Erythroblast (primary cell): ENCODE data around the gene ING4.
A peak's percentile ranks its signal among the peaks of the same experiment; 100 is the strongest.

ENCODE experiments used
- DNase-seq, 2 experiments: peaks; one replicate each; lab custom pipeline; 2025; lab: John Stamatoyannopoulos, UW
- GATA1 ChIP-seq: IDR thresholded peaks from 2 replicates; pipeline ENCODE4 v1.6.1; 2011; ENCODE audit warnings: low read depth, mild to moderate bottlenecking, control low read depth, low read length, moderate library complexity
- POLR2A ChIP-seq: IDR thresholded peaks from 2 replicates; pipeline ENCODE4 v1.6.1; 2011; ENCODE audit warnings: mild to moderate bottlenecking, low read length

The ING4 gene

GRCh38 chr12:6695313-6696045 is 32.6 kb upstream of the ING4 start:
- no peak for DNase-seq

GRCh38 chr12:6694701-6695100 is 31.8 kb upstream of the ING4 start:
- TF ChIP-seq POLR2A (no peak), GATA1 (no peak)

More at GRCh38 chr12:6695313-6696045, 32.6 kb upstream of the ING4 start:
- TF ChIP-seq GATA1 (no peak), POLR2A (no peak)

GRCh38 chr12:6693832-6694355 is 31.0 kb upstream of the ING4 start:
- TF ChIP-seq GATA1 (no peak), POLR2A (no peak)
- no peak for DNase-seq

More at GRCh38 chr12:6694701-6695100, 31.8 kb upstream of the ING4 start:
- no peak for DNase-seq

GRCh38 chr12:6692888-6693287 is 30.0 kb upstream of the ING4 start:
- no peak for DNase-seq
- TF ChIP-seq GATA1, result no peak
- TF ChIP-seq POLR2A, result no peak

- TF ChIP-seq GATA1, result no peak
- TF ChIP-seq POLR2A, result no peak
- DNase-seq, result no peak
These were observed 28.6 kb upstream of the ING4 start for GRCh38 chr12:6691473-6691872.

- TF ChIP-seq GATA1 (no peak), POLR2A (peak; percentile 92)
- peak; percentile 98 to 99 for DNase-seq
These were observed 26.3 kb upstream of the ING4 start, which contains the start of gene ZNF384 for GRCh38 chr12:6688999-6689882. ZNF384 (minus strand) TSS chr12:6689375; CDS start chr12:6679520, 9,855 bp downstream.

GRCh38 chr12:6688543-6688998 is 25.7 kb upstream of the ING4 start:
- TF ChIP-seq GATA1, result no peak
- TF ChIP-seq POLR2A, result no peak
- DNase-seq, result peak; percentile 69 to 72

- no peak for DNase-seq
- TF ChIP-seq GATA1 (no peak), POLR2A (no peak)
These were observed 22.9 kb upstream of the ING4 start for GRCh38 chr12:6685814-6686213.

GRCh38 chr12:6684609-6685008 is 21.7 kb upstream of the ING4 start:
- TF ChIP-seq GATA1 (no peak), POLR2A (no peak)
- DNase-seq, result peak; percentile 71 to 74

GRCh38 chr12:6676962-6677361 is 14.0 kb upstream of the ING4 start:
- no peak for DNase-seq
- no peak for TF ChIP-seq GATA1
- no peak for TF ChIP-seq POLR2A

- TF ChIP-seq POLR2A (no peak), GATA1 (no peak)
- DNase-seq, result no peak
These were observed 9.2 kb upstream of the ING4 start for GRCh38 chr12:6672143-6672542.

- DNase-seq, result no peak
These were observed 4.8 kb upstream of the ING4 start for GRCh38 chr12:6667559-6668210.

GRCh38 chr12:6666211-6666610 is 3.3 kb upstream of the ING4 start:
- TF ChIP-seq POLR2A, result no peak
- no peak for TF ChIP-seq GATA1
- DNase-seq, result no peak

More at GRCh38 chr12:6667559-6668210, 4.8 kb upstream of the ING4 start:
- TF ChIP-seq GATA1 (no peak), POLR2A (no peak)

GRCh38 chr12:6664902-6665301 is 2.0 kb upstream of the ING4 start:
- no peak for DNase-seq
- no peak for TF ChIP-seq POLR2A
- TF ChIP-seq GATA1, result no peak
